Measurements from ENCODE around the gene SEPTIN6.

SEPTIN6 gene

GRCh38 chrX:119682019-119682989 lies 10.7 kb downstream of the SEPTIN6 start:
- no peak for TF ChIP-seq CTCF (IDR thresholded peaks at IDR 0.05; ENCODE audit: low read depth, low read length)
- H3K9me3 ChIP-seq: no peaks in the 10 kb centered on the region
- H3K27me3 ChIP-seq: no peaks in the 10 kb centered on the region
- H3K36me3 ChIP-seq: no peaks in the 10 kb centered on the region; the same call in 1 of the 2 replicates
- H3K4me3 ChIP-seq (ENCODE audit: low read depth, low read length): no peak overlapping the region
- DNase-seq: no peak
- peaks cover 16% of the 10 kb centered on the region for H3K4me1 ChIP-seq

GRCh38 chrX:119677654-119677981 lies 15.3 kb downstream of the SEPTIN6 start:
- no peak for DNase-seq
- H3K4me3 ChIP-seq (ENCODE audit: low read depth, low read length): no peak overlapping the region
- no peak for TF ChIP-seq CTCF (IDR thresholded peaks at IDR 0.05; ENCODE audit: low read depth, low read length)
- H3K36me3 ChIP-seq: peaks cover 3% of the 10 kb centered on the region; the same call in 1 of the 2 replicates
- H3K4me1 ChIP-seq: peaks cover 26% of the 10 kb centered on the region
- no peaks in the 10 kb centered on the region for H3K27me3 ChIP-seq
- H3K9me3 ChIP-seq: no peaks in the 10 kb centered on the region

DNA sequence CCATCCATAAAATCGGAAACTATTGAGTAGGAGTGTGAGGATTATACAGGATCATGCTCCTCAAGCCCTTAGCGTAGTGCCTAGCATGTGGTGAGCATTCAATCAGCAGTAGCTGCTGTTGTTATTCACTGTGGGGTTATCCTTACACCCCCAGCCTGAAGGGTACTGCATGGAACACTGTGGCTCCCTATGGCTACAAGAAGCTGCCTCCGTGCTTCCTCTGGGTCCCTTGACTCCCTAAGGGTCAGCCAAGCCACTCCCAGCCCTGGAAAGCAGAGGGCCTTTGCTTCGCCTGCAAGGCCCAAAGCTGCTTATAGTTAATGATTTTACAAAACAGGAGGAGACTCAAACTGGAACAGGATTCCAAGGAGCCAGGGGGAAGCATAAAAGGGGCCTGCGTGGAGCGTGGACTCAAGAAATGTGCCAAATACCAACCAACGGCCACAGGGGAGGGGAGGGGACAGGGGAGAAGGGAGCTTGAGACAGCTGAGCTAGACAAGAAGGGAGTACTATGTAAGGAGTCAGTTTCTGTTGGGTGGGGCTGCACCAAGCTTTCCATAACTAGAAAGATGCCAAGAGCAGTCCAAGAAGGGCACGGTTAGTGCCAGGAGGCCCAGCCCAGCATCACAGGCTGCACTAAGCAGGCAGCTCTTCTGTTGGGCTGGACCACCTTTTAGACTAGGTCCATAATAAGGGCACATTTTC lies 15.9 kb downstream of the SEPTIN6 start:
- no peaks in the 10 kb centered on the region for H3K9me3 ChIP-seq
- H3K4me3 ChIP-seq (ENCODE audit: low read depth, low read length): no peak overlapping the region
- H3K4me1 ChIP-seq: peaks cover 26% of the 10 kb centered on the region
- peaks cover 3% of the 10 kb centered on the region; the same call in 1 of the 2 replicates for H3K36me3 ChIP-seq
- no peaks in the 10 kb centered on the region for H3K27me3 ChIP-seq
- TF ChIP-seq CTCF (IDR thresholded peaks at IDR 0.05; ENCODE audit: low read depth, low read length): no peak
- no peak for DNase-seq

GRCh38 chrX:119673336-119673735 lies 19.6 kb downstream of the SEPTIN6 start:
- H3K27me3 ChIP-seq: no peaks in the 10 kb centered on the region
- peaks cover 47% of the 10 kb centered on the region for H3K4me1 ChIP-seq
- TF ChIP-seq CTCF (IDR thresholded peaks at IDR 0.05; ENCODE audit: low read depth, low read length): no peak
- DNase-seq: no peak
- H3K4me3 ChIP-seq (ENCODE audit: low read depth, low read length): no peak overlapping the region
- H3K9me3 ChIP-seq: no peaks in the 10 kb centered on the region
- H3K36me3 ChIP-seq: peaks cover 7% of the 10 kb centered on the region; the same call in 1 of the 2 replicates

DNA sequence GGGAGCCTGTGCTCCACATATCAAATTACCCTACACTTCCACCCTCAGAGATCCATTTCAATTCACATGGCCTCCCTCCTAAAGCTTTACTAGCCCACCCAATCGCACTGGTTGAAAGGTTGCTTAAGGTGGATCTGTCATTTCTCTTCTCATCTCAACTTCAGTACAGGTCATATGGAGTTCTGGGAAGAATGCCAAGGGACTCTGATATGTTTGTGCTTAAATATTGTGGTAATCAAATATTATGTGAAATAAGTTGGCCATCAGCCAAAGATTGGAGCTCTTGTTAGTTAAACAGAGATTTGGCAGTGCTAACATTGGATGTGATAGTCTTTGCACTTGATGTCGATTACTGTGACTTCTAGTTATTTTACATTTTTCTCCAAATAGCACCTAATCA lies 20.5 kb downstream of the SEPTIN6 start:
- Histone ChIP-seq H3K4me3 (ENCODE audit: low read depth, low read length) (no peak overlapping the region), H3K4me1 (peaks cover 52% of the 10 kb centered on the region)
- peak; percentile 61 for DNase-seq

More for the DNA sequence above, 20.5 kb downstream of the SEPTIN6 start:
- Histone ChIP-seq H3K36me3 (peaks cover 7% of the 10 kb centered on the region; the same call in 1 of the 2 replicates), H3K9me3 (no peaks in the 10 kb centered on the region), H3K27me3 (no peaks in the 10 kb centered on the region)
- no peak for TF ChIP-seq CTCF (IDR thresholded peaks at IDR 0.05; ENCODE audit: low read depth, low read length)

Measured in BE2C (cell line).